GM12878 (cell line): ENCODE measurements around the gene OAF. TPM values are rescaled to one million over a fixed set of nuclear protein-coding genes. Genes with fewer than 3 reads are reported as not detected.
"Not testable (repeated sequence)": the region's sequence is repeated elsewhere in the genome, so short reads cannot be mapped to it uniquely, and the experiment has no call there.

ENCODE experiments used
- ATAC-seq: fragments of 200-7000 bp; cut with Tn5 transposase; 3 replicates; pipeline ENCODE4 v1.9.1; 2020; ENCODE audit warnings: mild to moderate bottlenecking, moderate library complexity
- BruUV-seq: library from RNA; stranded (reverse); fragments of 400-500 nt; replicated peaks from 2 replicates; lab custom pipeline; 2021; lab: Mats Ljungman, UMichigan
- CTCF ChIA-PET: fragments of 300-600 bp; sonication (Branson Sonifier 250); formaldehyde crosslinking; extraction: SDS; loops from one replicate; lab custom pipeline; 2021; ENCODE audit warnings: inconsistent platforms; lab: Yijun Ruan, JAX
- POLR2A ChIA-PET: fragments of 350-600 bp; formaldehyde crosslinking; extraction: SDS; loops from one replicate; lab custom pipeline; 2021; ENCODE audit warnings: inconsistent platforms; lab: Charles Lee
- RAD21 ChIA-PET: fragments of 300-600 bp; sonication (Branson Sonifier 250); formaldehyde crosslinking; loops from one replicate; lab custom pipeline; 2023; ENCODE audit warnings: antibody characterized with exemption; ENCODE audit not compliant: unreplicated experiment; lab: Charles Lee
- SMC1A ChIA-PET: fragments of 300-600 bp; sonication (Branson Sonifier 250); formaldehyde crosslinking; loops from one replicate; lab custom pipeline; 2023; ENCODE audit not compliant: unreplicated experiment, uncharacterized antibody; lab: Charles Lee
- DNase-seq: peaks from one replicate; pipeline ENCODE4 v3.0.0-alpha.2; 2011; ENCODE audit warnings: low read depth, low spot score
- FAIRE-seq: peaks from 3 replicates; lab custom pipeline; 2011; peaks lifted over from hg19 to GRCh38; lab: Jason Lieb, UNC
- H2AFZ ChIP-seq: 2 replicates; pipeline ENCODE4 v1.6.0; 2011; ENCODE audit warnings: low read depth, low read length, control low read depth; ENCODE audit not compliant: control insufficient read depth
- H3K27ac ChIP-seq: 2 replicates; pipeline ENCODE4 v1.5.1; 2011; ENCODE audit warnings: control low read depth; ENCODE audit not compliant: control insufficient read depth, insufficient read depth
- H3K27me3 ChIP-seq, 2 experiments: replicated peaks in 1 of 2; 2 replicates each; pipeline versions ENCODE4 v1.6.0 to v1.6.1; 2011; ENCODE audit warnings: low read length in 1 of 2; ENCODE audit not compliant: control insufficient read depth in 2 of 2, insufficient read depth in 2 of 2
- H3K36me3 ChIP-seq, 2 experiments: 2 replicates each; pipeline ENCODE4 v1.5.1; 2011; ENCODE audit warnings: low read length in 1 of 2; ENCODE audit not compliant: control insufficient read depth in 2 of 2, insufficient read depth in 2 of 2
- H3K4me1 ChIP-seq: 2 replicates; pipeline ENCODE4 v1.6.1; 2011; ENCODE audit warnings: mild to moderate bottlenecking, low read length, moderate library complexity, mixed read lengths; ENCODE audit not compliant: control insufficient read depth, insufficient read depth
- H3K4me2 ChIP-seq: 2 replicates; pipeline ENCODE4 v1.6.0; 2011; ENCODE audit warnings: control low read depth; ENCODE audit not compliant: control insufficient read depth, insufficient read depth
- H3K4me3 ChIP-seq: fragments of 200-600 bp; sonication (generic); 2 replicates; pipeline ENCODE4 v1.5.1; 2016
- H3K79me2 ChIP-seq: 2 replicates; pipeline ENCODE4 v1.6.0; 2011; ENCODE audit warnings: low read length; ENCODE audit not compliant: control insufficient read depth, insufficient read depth
- H3K9ac ChIP-seq: 2 replicates; pipeline ENCODE4 v1.8.0; 2011; ENCODE audit warnings: low read length, control low read depth, mixed read lengths; ENCODE audit not compliant: control insufficient read depth, insufficient read depth
- H3K9me3 ChIP-seq: replicated peaks from 3 replicates; pipeline ENCODE4 v1.5.1; 2011; ENCODE audit warnings: mild to moderate bottlenecking, low read length; ENCODE audit not compliant: control insufficient read depth, insufficient read depth
- H4K20me1 ChIP-seq: 2 replicates; pipeline ENCODE4 v1.6.0; 2011; ENCODE audit not compliant: control insufficient read depth, insufficient read depth
- BHLHE40 ChIP-seq, 2 experiments: fragments of 450-650 bp in 1 of 2; IDR thresholded peaks; 2 replicates each; pipeline ENCODE4 v1.6.1; 2011 to 2017; ENCODE audit warnings: low read depth in 2 of 2, borderline replicate concordance in 1 of 2, improper control_type of control experiment in 1 of 2, low read length in 1 of 2, mild to moderate bottlenecking in 1 of 2
- MEF2A ChIP-seq: IDR thresholded peaks from 2 replicates; pipeline ENCODE4 v1.6.1; 2011; ENCODE audit warnings: low read depth, mild to moderate bottlenecking, low read length, moderate library complexity; ENCODE audit not compliant: insufficient read depth
- NR2C1 ChIP-seq: fragments of 450-650 bp; IDR thresholded peaks from 2 replicates; pipeline ENCODE4 v1.6.1; 2017; ENCODE audit warnings: antibody characterized with exemption, mild to moderate bottlenecking, moderate library complexity
- POLR2AphosphoS5 ChIP-seq: IDR thresholded peaks from 2 replicates; pipeline ENCODE4 v1.6.1; 2011; ENCODE audit warnings: mild to moderate bottlenecking, low read length, inconsistent platforms
- RAD21 ChIP-seq: IDR thresholded peaks from 2 replicates; pipeline ENCODE4 v1.6.1; 2011; ENCODE audit warnings: mild to moderate bottlenecking, low read depth, low read length, moderate library complexity; ENCODE audit not compliant: insufficient read depth
- SIX5 ChIP-seq: IDR thresholded peaks from 2 replicates; pipeline ENCODE4 v1.6.1; 2011; ENCODE audit warnings: mild to moderate bottlenecking, low read depth, low read length, moderate library complexity; ENCODE audit not compliant: severe bottlenecking
- SMAD5 ChIP-seq: IDR thresholded peaks from 2 replicates; pipeline ENCODE4 v1.6.1; 2016; ENCODE audit warnings: antibody characterized with exemption, low read depth
- SPI1 ChIP-seq: IDR thresholded peaks from 2 replicates; pipeline ENCODE4 v1.6.1; 2011; ENCODE audit warnings: low read depth, mild to moderate bottlenecking, low read length, moderate library complexity, borderline replicate concordance; ENCODE audit not compliant: insufficient read depth
- SREBF1 ChIP-seq: IDR thresholded peaks from 2 replicates; pipeline ENCODE4 v1.6.1; 2012; ENCODE audit warnings: mild to moderate bottlenecking, low read length
- ZBTB33 ChIP-seq: fragments of 450-650 bp; IDR thresholded peaks from 2 replicates; pipeline ENCODE4 v1.6.1; 2017; ENCODE audit warnings: mild to moderate bottlenecking
- WGBS: methylation state at CpG from one replicate; pipeline ENCODE4 v1.1.6; 2016; ENCODE audit warnings: low lambda C conversion rate; ENCODE audit not compliant: insufficient replicate concordance, insufficient coverage; ENCODE audit errors: missing lambda C conversion rate; 5-methylcytosine and 5-hydroxymethylcytosine counted together
- in situ Hi-C: fragments of 300-500 bp; cut with MboI; formaldehyde crosslinking; loops from 9 replicates; pipeline ENCODE4 v1.14.3; 2018; ENCODE audit warnings: mixed read lengths
- intact Hi-C: fragments of 100-400 bp; cut with micrococcal nuclease; formaldehyde crosslinking; loops from one replicate; pipeline ENCODE4 v1.14.2; 2022; ENCODE audit not compliant: unreplicated experiment
- polyA plus RNA-seq, 11 experiments: library from polyadenylated mRNA; depleted of rRNA in 4 of 11; unstranded in 6 of 11; stranded (reverse) in 5 of 11; fragments of >200 nt; fragmentation: Nextera tagmentation in 4 of 11; fragmentation: Illumina TruSeq in 1 of 11; extraction: Ambion mirVana in 4 of 11; extraction: Trizol in 1 of 11; gene quantifications; 1 replicate in 1 of 11; 2 replicates in 10 of 11; pipeline versions ENCODE4 v1.2.1 to v1.2.3, GENCODE V29; 2011 to 2016; ENCODE audit warnings: inconsistent platforms in 2 of 11, missing spikeins in 2 of 11, low read depth in 1 of 11
- total RNA-seq, 4 experiments: library from RNA; depleted of rRNA in 3 of 4; stranded (reverse); fragments of >200 nt in 3 of 4; fragmentation: Illumina TruSeq in 1 of 4; extraction: Trizol in 1 of 4; gene quantifications; 2 replicates each; pipeline versions ENCODE4 v1.2.1 to v1.2.3, GENCODE V29; 2013 to 2021
- TF ChIP-seq, protein P1 (sequence below): fragments of 450-650 bp; IDR thresholded peaks from 2 replicates; pipeline ENCODE4 v1.6.1; 2016; ENCODE audit warnings: mild to moderate bottlenecking

OAF gene
- total and polyA plus RNA-seq, 10 of the 15 experiments (the other 5 are each of a cell fraction or from before 2014, with no cell fraction given) = 0.10 to 4.7 (median 1.1) TPM

DNA sequence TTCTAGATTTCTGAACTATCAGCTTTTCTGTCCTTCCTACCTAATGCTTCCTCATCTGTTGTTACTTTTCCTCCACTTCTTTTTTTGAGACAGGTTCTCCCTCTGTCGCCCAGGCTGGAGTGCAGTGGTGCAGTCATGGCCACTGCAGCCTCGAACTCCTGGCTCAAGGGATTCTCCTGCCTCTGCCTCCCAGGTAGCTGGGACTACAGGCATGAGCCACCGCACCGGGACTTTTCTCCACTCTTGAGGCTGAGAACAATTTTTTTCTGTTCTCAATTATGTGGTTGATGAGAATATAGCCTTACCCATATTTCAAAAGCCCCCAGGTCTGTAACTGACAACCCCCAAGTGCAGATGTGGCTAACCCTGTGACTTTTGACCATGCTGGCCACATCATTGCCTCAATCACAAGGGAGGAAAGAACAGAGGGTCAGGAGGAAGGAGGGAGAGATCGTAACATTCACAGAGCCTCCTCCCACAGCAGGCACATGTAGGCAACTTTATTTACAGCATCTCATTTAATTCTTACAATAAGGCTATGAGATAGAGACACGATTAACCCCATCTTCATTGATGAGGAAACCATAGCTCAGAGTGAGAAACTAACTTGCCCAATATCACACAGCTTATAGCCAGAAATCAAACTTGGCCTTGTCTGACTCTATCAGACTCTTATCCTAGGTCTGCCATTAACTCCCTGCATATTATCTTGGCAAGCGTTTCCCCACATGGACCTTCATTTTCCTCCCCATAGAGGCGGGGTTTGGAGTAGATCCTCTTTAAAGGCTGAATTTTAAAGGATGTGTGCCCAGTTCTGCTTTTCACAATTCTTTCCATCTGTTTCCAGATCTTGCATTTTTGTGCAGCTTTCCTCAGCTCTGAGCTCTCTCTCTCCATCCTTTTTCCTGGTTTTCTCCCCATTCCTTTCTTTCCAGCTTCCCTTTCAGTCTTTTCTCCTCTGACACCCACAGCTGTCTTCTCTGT lies 38.7 kb downstream of the OAF start (continued):
- TF ChIP-seq ZBTB33 (no peak), BHLHE40 (IDR thresholded peaks at IDR 0.05; ENCODE audit: borderline replicate concordance in 1 of 2, low read depth in 2 of 2, low read length in 1 of 2) (peak in 1 of 2 experiments; percentile 53; a peak in 2 of 4 replicates), NR2C1 (no peak), POLR2AphosphoS5 (no peak), RAD21 (no peak), SIX5 (no peak), MEF2A (no peak), SPI1 (peak; percentile 56; the same call in 1 of the 2 replicates), SMAD5 (no peak), SREBF1 (no peak)
- TF ChIP-seq, protein P1, sequence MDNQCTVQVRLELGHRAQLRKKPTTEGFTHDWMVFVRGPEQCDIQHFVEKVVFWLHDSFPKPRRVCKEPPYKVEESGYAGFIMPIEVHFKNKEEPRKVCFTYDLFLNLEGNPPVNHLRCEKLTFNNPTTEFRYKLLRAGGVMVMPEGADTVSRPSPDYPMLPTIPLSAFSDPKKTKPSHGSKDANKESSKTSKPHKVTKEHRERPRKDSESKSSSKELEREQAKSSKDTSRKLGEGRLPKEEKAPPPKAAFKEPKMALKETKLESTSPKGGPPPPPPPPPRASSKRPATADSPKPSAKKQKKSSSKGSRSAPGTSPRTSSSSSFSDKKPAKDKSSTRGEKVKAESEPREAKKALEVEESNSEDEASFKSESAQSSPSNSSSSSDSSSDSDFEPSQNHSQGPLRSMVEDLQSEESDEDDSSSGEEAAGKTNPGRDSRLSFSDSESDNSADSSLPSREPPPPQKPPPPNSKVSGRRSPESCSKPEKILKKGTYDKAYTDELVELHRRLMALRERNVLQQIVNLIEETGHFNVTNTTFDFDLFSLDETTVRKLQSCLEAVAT = peak; percentile 55; the same call in 1 of the 2 replicates
- TF ChIP-seq, all 136 proteins: peak for 24

- ATAC-seq, DNase-seq, FAIRE-seq, RAD21 ChIA-PET, H2AFZ ChIP-seq, H4K20me1 ChIP-seq, H3K9me3 ChIP-seq, H3K4me3 ChIP-seq, H3K27ac ChIP-seq, BruUV-seq, H3K79me2 ChIP-seq, in situ Hi-C loops, H3K9ac ChIP-seq, intact Hi-C loops, H3K36me3 ChIP-seq, H3K27me3 ChIP-seq, H3K4me2 ChIP-seq, SMC1A ChIA-PET: not testable (repeated sequence)
- 53% methylated on average over 13 of the region's 13 CpGs for WGBS
- ChIA-PET POLR2A (interaction anchor here (1.1 kb wide), 1 partner anchor 73 kb away, joined by 3 read pairs; no protein-coding TSS in a partner anchor), CTCF (interaction anchor here (2.2 to 21.3 kb wide), 2 partner anchors 17 to 48 kb away, joined by 5 to 296 read pairs; no protein-coding TSS in a partner anchor)
- peaks cover 25% of the 10 kb centered on the region for H3K4me1 ChIP-seq
Observed at GRCh38 chr11:120253377-120253776, 42.5 kb downstream of the OAF start.
